NCI-H345 treated with DMSO at 0.1 percent for 48 hours (cell line): ENCODE measurements around the gene MCM10.

Experiments used
- DNase-seq: peaks from one replicate; lab custom pipeline; 2025; ENCODE audit not compliant: unreplicated experiment; lab: John Stamatoyannopoulos, UW

The MCM10 gene

GRCh38 chr10:13163859-13164258, 2.5 kb downstream of the MCM10 start:
- DNase-seq = no peak

GRCh38 chr10:13165177-13165576, 3.8 kb downstream of the MCM10 start:
- no peak for DNase-seq

GRCh38 chr10:13167568-13167967, 6.2 kb downstream of the MCM10 start:
- DNase-seq = no peak

- DNase-seq = no peak
These were observed 7.4 kb downstream of the MCM10 start for GRCh38 chr10:13168781-13169180.

- no peak for DNase-seq
These were observed 12.3 kb downstream of the MCM10 start for GRCh38 chr10:13173616-13174015.

GRCh38 chr10:13180788-13181187, 19.4 kb downstream of the MCM10 start:
- DNase-seq = no peak

GRCh38 chr10:13182424-13182823, 21.1 kb downstream of the MCM10 start:
- DNase-seq = no peak

GRCh38 chr10:13183625-13184024, 22.3 kb downstream of the MCM10 start:
- DNase-seq = no peak

- no peak for DNase-seq
These were observed 22.9 kb downstream of the MCM10 start for GRCh38 chr10:13184276-13184675.

- DNase-seq = no peak
These were observed 23.6 kb downstream of the MCM10 start for GRCh38 chr10:13184730-13185514.

GRCh38 chr10:13187135-13187534, 25.8 kb downstream of the MCM10 start:
- no peak for DNase-seq

GRCh38 chr10:13188593-13188992, 27.2 kb downstream of the MCM10 start:
- DNase-seq = no peak

- no peak for DNase-seq
These were observed 28.6 kb downstream of the MCM10 start for GRCh38 chr10:13189961-13190360.

- DNase-seq = no peak
These were observed 29.5 kb downstream of the MCM10 start for GRCh38 chr10:13190816-13191215.

- DNase-seq = no peak
These were observed 30.0 kb downstream of the MCM10 start for GRCh38 chr10:13191362-13191761.

- DNase-seq = no peak
These were observed 32.3 kb downstream of the MCM10 start for GRCh38 chr10:13193637-13194036.

- no peak for DNase-seq
These were observed 33.7 kb downstream of the MCM10 start for GRCh38 chr10:13195016-13195415.

GRCh38 chr10:13201132-13201531, 39.8 kb downstream of the MCM10 start:
- no peak for DNase-seq

- DNase-seq = no peak
These were observed 44.7 kb downstream of the MCM10 start for GRCh38 chr10:13206091-13206490.

- no peak for DNase-seq
These were observed 45.4 kb downstream of the MCM10 start for GRCh38 chr10:13206546-13207443.

GRCh38 chr10:13213163-13213562, 51.8 kb downstream of the MCM10 start:
- DNase-seq = no peak

GRCh38 chr10:13218878-13219277, 57.5 kb downstream of the MCM10 start:
- DNase-seq = no peak
